Islet precursor cell (in vitro differentiated cells): ENCODE measurements around the gene TSNAX.
"Not testable (repeated sequence)": the region's sequence is repeated elsewhere in the genome, so short reads cannot be mapped to it uniquely, and the experiment has no call there.

ENCODE experiments used
- DNase-seq: peaks from one replicate; pipeline ENCODE4 v3.0.0-alpha.2; 2018

Gene TSNAX

GRCh38 chr1:231528172-231529029 lies at the start of gene TSNAX:
TSNAX (plus strand) TSS chr1:231528669; CDS start chr1:231528811, 142 bp downstream.
- peak; percentile 95 for DNase-seq

- no peak for DNase-seq
Measured at GRCh38 chr1:231478811-231479210, 49.7 kb upstream of the TSNAX start.

- DNase-seq, result no peak
Measured at GRCh38 chr1:231480008-231480407, 48.5 kb upstream of the TSNAX start.

GRCh38 chr1:231481289-231481688 lies 47.2 kb upstream of the TSNAX start:
- no peak for DNase-seq

GRCh38 chr1:231485029-231485784 lies 43.3 kb upstream of the TSNAX start:
- DNase-seq, result no peak

- no peak for DNase-seq
Measured at GRCh38 chr1:231487019-231487418, 41.5 kb upstream of the TSNAX start.

GRCh38 chr1:231487910-231488309 lies 40.6 kb upstream of the TSNAX start:
- DNase-seq, result no peak

GRCh38 chr1:231493421-231494185 lies 34.9 kb upstream of the TSNAX start:
- DNase-seq, result no peak

GRCh38 chr1:231494439-231495110 lies 33.9 kb upstream of the TSNAX start:
- no peak for DNase-seq

- no peak for DNase-seq
Measured at GRCh38 chr1:231497629-231498152, 30.8 kb upstream of the TSNAX start.

GRCh38 chr1:231499148-231499763 lies 29.2 kb upstream of the TSNAX start:
- DNase-seq, result no peak

GRCh38 chr1:231500666-231501065 lies 27.8 kb upstream of the TSNAX start:
- DNase-seq, result no peak

- not testable (repeated sequence) for DNase-seq
Measured at GRCh38 chr1:231503168-231503567, 25.3 kb upstream of the TSNAX start.

- DNase-seq, result no peak
Measured at GRCh38 chr1:231507476-231508355, 20.8 kb upstream of the TSNAX start.

- no peak for DNase-seq
Measured at GRCh38 chr1:231508497-231508896, 20.0 kb upstream of the TSNAX start.

- DNase-seq, result peak; percentile 88
Measured at GRCh38 chr1:231508941-231509340, 19.5 kb upstream of the TSNAX start.

GRCh38 chr1:231512147-231512698 lies 16.2 kb upstream of the TSNAX start:
- DNase-seq, result peak; percentile 88

- no peak for DNase-seq
Measured at GRCh38 chr1:231515748-231516147, 12.7 kb upstream of the TSNAX start.

- DNase-seq, result no peak
Measured at GRCh38 chr1:231517076-231517475, 11.4 kb upstream of the TSNAX start.

GRCh38 chr1:231518485-231519034 lies 9.9 kb upstream of the TSNAX start:
- no peak for DNase-seq
